ENCODE data around the gene NTNG2.

NTNG2 gene

DNA sequence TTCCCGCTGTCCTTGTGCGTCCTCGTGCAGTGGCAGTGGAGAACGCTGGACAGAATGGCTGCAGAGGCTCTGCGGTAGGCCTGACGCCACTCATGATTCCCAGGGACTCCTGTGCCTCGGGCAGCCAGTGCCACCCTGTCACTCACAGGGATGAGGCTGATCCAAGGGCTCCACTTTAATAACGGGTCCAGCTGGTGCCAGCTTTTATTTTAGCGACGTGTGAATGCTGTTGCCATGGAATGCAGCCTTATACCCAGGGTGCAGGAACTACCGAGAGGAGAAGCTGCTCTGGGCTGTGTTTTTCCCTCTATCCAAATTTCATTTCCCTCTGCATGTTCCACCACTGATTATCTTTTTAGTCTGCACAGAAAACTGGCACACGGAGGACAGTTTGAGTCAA, 15.8 kb upstream of the NTNG2 start:
- in situ Hi-C loops (cut with HindIII; ENCODE audit: low sequenced_read_pairs) = no loop called here

GRCh38 chr9:132146575-132146974, 15.3 kb upstream of the NTNG2 start:
- in situ Hi-C loops (cut with HindIII; ENCODE audit: low sequenced_read_pairs) = no loop called here

DNA sequence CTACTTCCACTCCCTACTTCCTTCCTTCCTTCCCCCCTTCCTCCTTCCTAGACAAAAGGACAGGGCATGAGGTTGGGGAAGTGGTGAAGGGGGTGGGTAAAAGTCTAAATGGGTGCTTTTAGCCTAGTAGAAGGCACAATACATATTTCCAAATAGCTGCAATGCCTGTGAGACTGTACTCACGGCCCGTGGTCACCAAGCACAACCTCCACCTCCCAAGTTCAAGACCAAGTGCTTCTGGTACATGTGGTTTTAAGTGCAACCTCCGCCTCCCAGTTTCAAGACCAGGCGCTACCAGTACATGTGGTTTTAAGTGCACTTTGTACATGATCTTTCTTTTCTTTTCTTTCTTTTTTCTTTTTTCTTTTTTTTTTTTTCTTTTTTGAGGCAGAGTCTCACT, 14.5 kb upstream of the NTNG2 start:
- in situ Hi-C loops (cut with HindIII; ENCODE audit: low sequenced_read_pairs) = no loop called here

DNA sequence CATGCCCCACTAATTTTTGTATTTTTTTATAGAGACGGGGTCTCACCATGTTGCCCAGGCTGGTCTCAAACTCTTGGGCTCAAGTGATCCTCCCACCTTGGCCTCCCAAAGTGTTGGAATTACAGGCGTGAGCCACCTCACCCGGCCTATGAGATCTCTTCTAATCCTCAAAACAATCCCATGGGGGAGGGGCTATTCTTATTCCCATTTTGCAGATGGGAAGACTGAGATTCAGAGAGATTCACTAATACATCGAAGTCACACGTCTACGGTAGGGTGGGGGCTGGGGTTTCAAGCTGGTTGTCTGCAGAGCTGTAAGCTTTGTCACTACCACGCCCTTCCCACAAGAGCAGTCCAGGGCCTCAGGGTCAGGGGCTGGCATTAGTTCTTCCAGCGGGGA, 14.0 kb upstream of the NTNG2 start:
- in situ Hi-C loops (cut with HindIII; ENCODE audit: low sequenced_read_pairs) = no loop called here

GRCh38 chr9:132150256-132150655, 11.6 kb upstream of the NTNG2 start:
- in situ Hi-C loops (cut with HindIII; ENCODE audit: low sequenced_read_pairs) = no loop called here

GRCh38 chr9:132151118-132151517, 10.7 kb upstream of the NTNG2 start:
- in situ Hi-C loops (cut with HindIII; ENCODE audit: low sequenced_read_pairs) = no loop called here

GRCh38 chr9:132152231-132152630, 9.6 kb upstream of the NTNG2 start:
- in situ Hi-C loops (cut with HindIII; ENCODE audit: low sequenced_read_pairs) = no loop called here

DNA sequence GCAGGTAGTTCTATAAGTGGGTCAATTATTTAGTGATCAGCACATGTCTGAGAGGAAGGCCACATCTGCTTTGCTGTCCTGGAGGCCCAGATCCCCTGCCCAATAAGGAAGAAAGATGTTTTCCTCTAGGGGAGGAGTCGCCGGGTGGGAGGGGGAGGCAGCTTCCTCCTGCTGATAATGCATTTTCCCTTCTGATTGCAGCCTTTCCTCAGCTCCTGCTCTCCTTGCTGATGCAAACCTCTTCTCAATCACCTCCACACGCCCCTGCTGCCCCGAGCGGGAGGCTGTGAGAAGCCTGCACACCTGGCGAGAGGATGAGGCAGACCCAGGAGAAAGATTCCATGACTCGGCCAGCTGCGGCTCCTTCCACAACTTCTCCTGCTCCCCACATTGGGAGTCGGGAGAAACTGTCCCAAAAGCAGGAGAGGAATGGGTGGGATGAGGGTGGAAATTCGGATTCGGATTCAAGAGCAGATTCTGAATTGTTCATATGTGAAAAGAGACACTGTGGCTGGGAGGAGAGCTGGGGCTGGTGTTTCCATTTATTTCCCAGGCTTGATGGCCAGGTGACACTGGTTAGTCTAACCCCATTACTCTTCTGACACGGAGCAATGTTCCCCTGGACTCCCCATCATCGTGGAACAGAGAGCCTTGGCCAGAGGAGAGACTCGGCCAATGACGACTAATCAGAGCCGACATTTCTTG, 6.8 kb upstream of the NTNG2 start:
- in situ Hi-C loops (cut with HindIII; ENCODE audit: low sequenced_read_pairs) = no loop called here

- in situ Hi-C loops (cut with HindIII; ENCODE audit: low sequenced_read_pairs) = no loop called here
These were observed 6.3 kb upstream of the NTNG2 start for GRCh38 chr9:132155568-132155895.

DNA sequence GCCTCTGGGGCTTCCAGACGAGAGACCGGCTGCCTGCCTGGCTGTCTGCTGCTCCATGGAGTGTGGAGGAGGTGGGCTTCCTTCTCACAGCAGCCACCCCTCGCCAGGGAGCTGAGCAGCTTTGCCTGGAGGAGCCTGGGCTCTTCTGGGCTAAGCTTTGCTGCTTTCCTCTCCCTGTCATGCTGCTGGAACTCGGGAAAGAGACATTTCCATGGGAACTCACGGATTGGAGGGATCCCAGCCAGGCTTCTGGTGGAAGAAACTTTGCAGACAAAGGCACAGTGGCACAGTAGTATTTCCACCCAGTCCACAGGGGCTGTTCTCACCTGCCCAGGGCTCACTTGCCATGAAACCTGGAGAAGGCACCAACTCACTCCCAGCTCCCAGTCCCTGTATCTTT, 5.6 kb upstream of the NTNG2 start:
- in situ Hi-C loops (cut with HindIII; ENCODE audit: low sequenced_read_pairs) = no loop called here

DNA sequence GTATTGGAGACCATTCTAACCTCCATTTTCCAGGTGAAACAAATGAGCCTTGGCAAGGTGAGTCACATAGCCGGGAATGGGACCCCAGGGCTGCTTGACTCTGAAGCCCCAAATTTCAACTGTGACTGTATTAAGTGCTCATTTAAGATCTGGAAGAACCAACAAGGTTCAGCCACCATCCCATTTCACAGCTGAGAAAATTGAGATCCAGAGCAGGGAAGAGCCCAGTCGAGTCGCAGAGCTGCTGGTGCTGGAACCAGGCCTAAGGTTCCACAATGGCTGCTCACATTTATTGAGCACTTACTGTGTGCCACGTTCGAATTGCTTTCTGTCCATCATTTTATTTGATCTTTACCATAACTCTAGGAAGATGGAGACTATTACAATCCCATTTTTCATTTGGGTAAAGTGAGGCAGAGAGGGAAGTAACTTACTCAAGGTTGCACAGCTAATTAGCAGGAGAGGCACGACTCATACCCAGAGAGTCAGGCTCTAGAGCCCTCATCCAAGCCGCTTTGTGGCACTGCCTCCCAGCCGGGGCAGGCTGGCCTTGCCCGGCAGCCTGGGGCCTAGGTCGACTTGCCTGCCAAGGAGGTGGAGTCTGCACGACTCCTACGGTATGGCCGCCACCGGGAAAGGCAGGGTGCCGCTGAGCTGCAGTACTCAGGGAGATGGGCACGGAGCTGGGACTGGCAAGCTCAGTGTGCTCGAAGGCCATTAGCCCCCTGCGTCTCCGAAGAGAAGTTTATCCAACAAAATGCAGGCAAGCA, 4.3 kb upstream of the NTNG2 start:
- in situ Hi-C loops (cut with HindIII; ENCODE audit: low sequenced_read_pairs) = no loop called here

GRCh38 chr9:132160802-132161742, 786 bp upstream of the NTNG2 start:
- in situ Hi-C loops (cut with HindIII; ENCODE audit: low sequenced_read_pairs) = no loop called here

DNA sequence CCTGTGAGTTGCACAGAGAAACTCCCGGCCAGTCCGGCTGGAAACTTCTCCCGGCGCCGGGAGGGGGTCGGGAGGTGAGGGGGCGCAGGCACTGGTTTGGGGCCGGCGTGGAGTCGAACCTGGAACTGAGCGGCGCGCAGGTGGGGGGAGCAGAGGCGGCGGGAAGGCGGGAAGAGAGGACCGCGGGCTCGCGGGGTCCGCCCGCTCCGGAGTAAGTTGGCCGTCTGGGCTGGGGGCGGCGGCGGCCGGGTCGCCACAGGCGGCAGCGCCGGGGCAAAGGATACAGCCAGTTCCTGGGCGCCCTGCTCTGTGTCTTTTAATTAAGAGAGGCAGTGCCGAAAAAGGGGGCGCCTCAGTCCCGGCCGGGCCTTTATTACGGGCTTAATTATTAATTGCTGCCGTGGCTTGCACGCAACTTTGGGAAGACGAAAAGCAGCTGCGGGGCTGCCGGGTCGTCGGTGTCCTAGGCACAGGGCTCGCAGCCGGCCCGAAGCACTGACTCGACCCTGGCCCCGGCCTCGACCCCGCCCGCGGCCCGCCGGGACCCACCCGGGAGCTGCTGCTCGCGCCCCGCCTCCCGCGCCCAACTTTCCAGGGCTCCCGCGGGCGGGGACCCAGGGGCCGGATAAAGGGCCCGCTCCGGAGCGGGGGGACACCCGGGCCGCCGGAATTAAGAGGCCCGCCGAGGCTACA, 1.1 kb downstream of the NTNG2 start:
- in situ Hi-C loops (cut with HindIII; ENCODE audit: low sequenced_read_pairs) = no loop called here

- in situ Hi-C loops (cut with HindIII; ENCODE audit: low sequenced_read_pairs) = no loop called here
These were observed 1.6 kb downstream of the NTNG2 start for GRCh38 chr9:132163457-132163875.

DNA sequence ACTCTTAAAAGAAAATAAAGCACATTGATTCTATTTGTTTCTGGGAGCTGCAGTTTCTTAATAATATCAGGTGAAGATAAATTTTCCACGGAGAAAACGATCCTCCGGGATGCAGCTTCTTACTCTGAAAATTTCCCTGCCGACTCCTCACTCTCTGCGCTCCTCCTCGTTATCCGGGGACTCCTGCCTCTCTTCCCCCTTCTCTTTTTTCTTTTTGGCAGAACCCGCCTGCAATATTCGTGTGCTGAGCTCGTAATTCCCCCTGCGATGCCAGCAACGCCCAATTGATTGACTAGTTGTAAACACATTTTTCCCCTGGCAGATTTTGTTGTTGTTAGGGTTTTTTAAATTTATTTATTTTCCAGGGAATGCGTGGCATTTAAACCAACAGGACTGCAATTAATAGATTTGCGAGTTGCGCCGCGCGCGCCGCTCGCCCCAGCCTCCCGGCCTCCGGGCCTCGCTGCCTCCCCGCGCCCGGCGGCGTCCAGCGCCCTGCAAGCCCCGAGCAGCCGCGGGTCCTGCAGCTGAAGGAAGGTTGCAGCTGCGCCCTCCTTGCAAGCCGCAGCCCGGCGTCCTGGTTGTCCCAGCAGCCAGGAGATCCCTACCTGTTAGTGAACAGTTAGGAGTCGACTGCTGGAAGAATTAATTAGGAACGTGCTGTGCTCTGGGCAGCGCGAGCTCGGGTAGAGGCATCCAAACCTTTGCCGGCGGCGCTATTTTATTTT, 2.2 kb downstream of the NTNG2 start:
- in situ Hi-C loops (cut with HindIII; ENCODE audit: low sequenced_read_pairs) = no loop called here

DNA sequence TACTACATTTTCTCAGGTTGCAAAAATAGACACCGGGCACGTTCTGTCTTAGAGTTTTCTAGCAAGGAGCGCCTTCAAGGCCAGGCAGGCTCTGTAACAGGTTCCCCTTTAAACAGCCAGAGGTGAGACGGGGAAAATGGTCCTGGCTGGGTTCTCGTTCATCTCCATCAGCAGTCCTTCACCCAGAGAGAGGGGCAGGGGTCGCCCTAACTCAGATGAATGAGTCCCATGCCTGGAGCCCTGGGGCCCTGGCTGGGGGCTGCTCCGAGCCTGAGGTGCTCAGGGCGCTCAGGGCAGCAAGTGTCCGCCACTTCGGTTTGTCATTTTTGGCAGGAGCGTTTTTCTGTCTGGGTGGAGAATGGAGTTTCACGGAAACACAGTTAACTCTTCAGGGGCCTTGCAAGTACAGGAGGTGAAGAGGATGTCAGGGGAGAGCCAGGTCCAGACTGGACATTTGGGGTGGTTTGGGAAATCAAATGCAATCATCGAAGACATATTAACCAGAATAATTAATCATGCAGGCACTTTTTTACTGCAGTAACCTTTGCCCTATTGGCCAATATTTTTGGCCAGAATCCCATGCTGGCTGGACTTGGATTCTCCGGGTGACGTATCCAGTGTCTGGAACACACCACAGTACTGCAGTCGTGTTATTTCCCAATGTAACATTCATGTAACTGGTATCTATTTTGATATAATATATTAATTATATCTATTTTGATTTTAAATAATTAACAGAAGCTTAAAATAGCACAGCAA, 2.9 kb downstream of the NTNG2 start:
- in situ Hi-C loops (cut with HindIII; ENCODE audit: low sequenced_read_pairs) = loop anchor here (5.0 kb wide), 2 partner anchors 73 to 342 kb away; no protein-coding TSS in a partner anchor

- in situ Hi-C loops (cut with HindIII; ENCODE audit: low sequenced_read_pairs) = loop anchor here (5.0 kb wide), 2 partner anchors 71 to 344 kb away; no protein-coding TSS in a partner anchor
These were observed 4.7 kb downstream of the NTNG2 start for GRCh38 chr9:132166599-132166998.

GRCh38 chr9:132167192-132167591, 5.3 kb downstream of the NTNG2 start:
- in situ Hi-C loops (cut with HindIII; ENCODE audit: low sequenced_read_pairs) = loop anchor here (5.0 kb wide), 2 partner anchors 70 to 345 kb away; no protein-coding TSS in a partner anchor

DNA sequence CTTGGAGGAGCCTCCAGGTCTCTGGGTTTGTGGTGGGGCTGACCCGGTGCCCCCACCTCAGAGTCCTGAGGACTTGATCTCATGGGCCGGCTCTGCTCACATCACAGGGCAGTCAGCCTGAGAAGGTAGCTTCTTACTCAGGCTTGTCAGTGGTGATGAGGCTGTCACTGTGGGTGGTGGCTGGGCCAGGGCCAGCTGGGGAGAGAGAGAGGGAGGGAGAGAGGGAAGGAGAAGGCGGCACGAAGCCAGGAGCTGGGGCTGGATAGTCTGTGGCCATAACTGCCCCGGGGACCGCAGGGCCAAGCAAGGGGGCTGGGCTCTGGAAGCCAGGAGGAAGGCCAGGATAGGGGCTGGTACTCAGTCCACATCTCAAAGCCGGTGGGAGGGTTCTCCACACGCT, 6.5 kb downstream of the NTNG2 start:
- in situ Hi-C loops (cut with HindIII; ENCODE audit: low sequenced_read_pairs) = loop anchor here (5.0 kb wide), 2 partner anchors 69 to 346 kb away; no protein-coding TSS in a partner anchor

Data from endothelial cell of hepatic sinusoid (primary cell).